IMR-90 (cell line): Measurements from ENCODE around the gene ACER1. TPM values are rescaled to one million over a fixed set of nuclear protein-coding genes. Genes with fewer than 3 reads are reported as not detected.

Source experiments
- ATAC-seq: fragments of 200-7000 bp; cut with Tn5 transposase; 2 replicates; pipeline ENCODE4 v1.9.1; 2020; ENCODE audit warnings: low read depth, mild to moderate bottlenecking, moderate library complexity
- BruUV-seq: library from RNA; stranded (reverse); fragments of 400-500 nt; replicated peaks from 2 replicates; lab custom pipeline; 2021; lab: Mats Ljungman, UMichigan
- CTCF ChIA-PET: fragments of 300-600 bp; formaldehyde crosslinking; extraction: SDS; loops from one replicate; lab custom pipeline; 2021; ENCODE audit warnings: antibody characterized with exemption; lab: Yijun Ruan, JAX
- POLR2A ChIA-PET: fragments of 300-600 bp; sonication (Branson Sonifier 250); formaldehyde crosslinking; loops from one replicate; lab custom pipeline; 2022; ENCODE audit warnings: antibody characterized with exemption; ENCODE audit not compliant: unreplicated experiment; lab: Charles Lee
- DNase-seq: peaks from one replicate; pipeline ENCODE4 v3.0.0; 2013
- H2AFZ ChIP-seq: replicated peaks from 2 replicates; pipeline ENCODE3; 2013; ENCODE audit warnings: low read length, mild to moderate bottlenecking; ENCODE audit not compliant: poor library complexity
- H2AK5ac ChIP-seq: 2 replicates; pipeline ENCODE4 v1.6.1; 2013; ENCODE audit warnings: low read depth, low read length, inconsistent platforms
- H2AK9ac ChIP-seq: replicated peaks from 2 replicates; pipeline ENCODE3; 2013; ENCODE audit warnings: mild to moderate bottlenecking, low read depth, low read length, moderate library complexity; ENCODE audit not compliant: poor library complexity
- H2BK120ac ChIP-seq: 2 replicates; pipeline ENCODE4 v1.6.1; 2013; ENCODE audit warnings: low read depth, low read length, inconsistent platforms
- H2BK15ac ChIP-seq: 3 replicates; pipeline ENCODE4 v1.6.1; 2013; ENCODE audit warnings: low read depth, low read length, inconsistent platforms
- H2BK20ac ChIP-seq: 2 replicates; pipeline ENCODE4 v1.6.1; 2013; ENCODE audit warnings: low read depth, mild to moderate bottlenecking, inconsistent platforms, low read length, moderate library complexity
- H2BK5ac ChIP-seq: 2 replicates; pipeline ENCODE4 v1.6.1; 2013; ENCODE audit warnings: mild to moderate bottlenecking, low read depth, low read length, inconsistent platforms; ENCODE audit not compliant: poor library complexity, severe bottlenecking
- H3K14ac ChIP-seq: replicated peaks from 2 replicates; pipeline ENCODE4 v1.6.1; 2013; ENCODE audit warnings: low read depth, low read length, inconsistent platforms
- H3K18ac ChIP-seq: 2 replicates; pipeline ENCODE4 v1.6.1; 2013; ENCODE audit warnings: low read depth, low read length, control low read depth
- H3K23ac ChIP-seq: 2 replicates; pipeline ENCODE4 v1.6.1; 2013; ENCODE audit warnings: low read depth, low read length, inconsistent platforms
- H3K27ac ChIP-seq: 2 replicates; pipeline ENCODE4 v1.5.1; 2013; ENCODE audit warnings: mild to moderate bottlenecking, control low read depth, low read length; ENCODE audit not compliant: insufficient read depth
- H3K27me3 ChIP-seq: 2 replicates; pipeline ENCODE4 v1.6.1; 2013; ENCODE audit warnings: low read length; ENCODE audit not compliant: control insufficient read depth, insufficient read depth
- H3K36me3 ChIP-seq: 2 replicates; pipeline ENCODE4 v1.6.1; 2013; ENCODE audit warnings: low read length, mixed read lengths; ENCODE audit not compliant: control insufficient read depth, insufficient read depth
- H3K4ac ChIP-seq: 2 replicates; pipeline ENCODE4 v1.6.1; 2013; ENCODE audit warnings: low read depth, low read length, inconsistent platforms
- H3K4me1 ChIP-seq: 2 replicates; pipeline ENCODE4 v1.6.1; 2013; ENCODE audit warnings: low read length, mixed read lengths; ENCODE audit not compliant: control insufficient read depth, insufficient read depth
- H3K4me2 ChIP-seq: 2 replicates; pipeline ENCODE4 v1.6.1; 2013; ENCODE audit warnings: low read depth, mild to moderate bottlenecking, control low read depth, low read length, moderate library complexity
- H3K4me3 ChIP-seq: 2 replicates; pipeline ENCODE4 v1.5.1; 2013; ENCODE audit warnings: low read depth, mild to moderate bottlenecking, control low read depth, low read length, moderate library complexity; ENCODE audit not compliant: insufficient read depth
- H3K56ac ChIP-seq: 2 replicates; pipeline ENCODE4 v1.6.1; 2013; ENCODE audit warnings: low read length, inconsistent platforms; ENCODE audit not compliant: insufficient read depth; ENCODE audit errors: extremely low read depth
- H3K79me1 ChIP-seq, 2 experiments: 2 replicates each; pipeline ENCODE4 v1.6.1; 2013; ENCODE audit warnings: low read length in 2 of 2, inconsistent platforms in 1 of 2, low read depth in 1 of 2
- H3K9ac ChIP-seq: 2 replicates; pipeline ENCODE4 v1.6.1; 2013; ENCODE audit warnings: low read depth, low read length, control low read depth
- H3K9me1 ChIP-seq: 2 replicates; pipeline ENCODE4 v1.6.1; 2013; ENCODE audit warnings: low read length, inconsistent platforms; ENCODE audit not compliant: insufficient read depth
- H3K9me3 ChIP-seq: 2 replicates; pipeline ENCODE4 v1.6.1; 2013; ENCODE audit warnings: low read length; ENCODE audit not compliant: control insufficient read depth, insufficient read depth
- H4K20me1 ChIP-seq: 2 replicates; pipeline ENCODE4 v1.6.1; 2013; ENCODE audit warnings: low read length, inconsistent platforms; ENCODE audit not compliant: insufficient read depth
- H4K5ac ChIP-seq: 2 replicates; pipeline ENCODE4 v1.6.1; 2013; ENCODE audit warnings: mild to moderate bottlenecking, low read depth, low read length, control low read depth
- H4K8ac ChIP-seq, 2 experiments: 2 replicates each; pipeline ENCODE4 v1.6.1; 2013; ENCODE audit warnings: low read depth in 2 of 2, low read length in 2 of 2, control low read depth in 1 of 2, inconsistent platforms in 1 of 2
- H4K91ac ChIP-seq: 2 replicates; pipeline ENCODE4 v1.6.1; 2013; ENCODE audit warnings: low read depth, low read length, inconsistent platforms; ENCODE audit not compliant: insufficient read depth
- BHLHE40 ChIP-seq: fragments of 150-350 bp; IDR thresholded peaks from 2 replicates; pipeline ENCODE4 v1.6.1; 2016; ENCODE audit warnings: mild to moderate bottlenecking, low read depth, low read length
- CHD1 ChIP-seq: IDR thresholded peaks from 2 replicates; pipeline ENCODE4 v1.6.1; 2012; ENCODE audit warnings: low read depth, low read length, improper control_type of control experiment
- ELK1 ChIP-seq: fragments of 150-350 bp; IDR thresholded peaks from 2 replicates; pipeline ENCODE4 v1.6.1; 2016; ENCODE audit warnings: low read depth, mild to moderate bottlenecking, low read length, moderate library complexity, borderline replicate concordance
- FOS ChIP-seq: fragments of 150-350 bp; IDR thresholded peaks from 2 replicates; pipeline ENCODE4 v1.6.1; 2016; ENCODE audit warnings: low read depth, low read length
- MAFK ChIP-seq: IDR thresholded peaks from 2 replicates; pipeline ENCODE4 v1.6.1; 2012; ENCODE audit warnings: low read depth, low read length, improper control_type of control experiment
- MAZ ChIP-seq: IDR thresholded peaks from 2 replicates; pipeline ENCODE4 v1.6.1; 2012; ENCODE audit warnings: low read depth, mild to moderate bottlenecking, low read length, improper control_type of control experiment, moderate library complexity, borderline replicate concordance
- NFE2L2 ChIP-seq: fragments of 150-350 bp; IDR thresholded peaks from 2 replicates; pipeline ENCODE4 v1.6.1; 2016; ENCODE audit warnings: low read depth, mild to moderate bottlenecking, low read length
- POLR2A ChIP-seq: IDR thresholded peaks from 2 replicates; pipeline ENCODE4 v1.6.1; 2012; ENCODE audit warnings: mild to moderate bottlenecking, low read depth, low read length
- RAD21 ChIP-seq: IDR thresholded peaks from 2 replicates; pipeline ENCODE4 v1.6.1; 2012; ENCODE audit warnings: low read length, improper control_type of control experiment
- RCOR1 ChIP-seq: IDR thresholded peaks from 2 replicates; pipeline ENCODE4 v1.6.1; 2012; ENCODE audit warnings: mild to moderate bottlenecking, low read length, improper control_type of control experiment; ENCODE audit not compliant: insufficient replicate concordance
- SMC3 ChIP-seq: fragments of 150-350 bp; IDR thresholded peaks from 2 replicates; pipeline ENCODE4 v1.6.1; 2016; ENCODE audit warnings: low read depth, mild to moderate bottlenecking, antibody characterized with exemption, low read length, moderate library complexity
- USF2 ChIP-seq: fragments of 150-350 bp; IDR thresholded peaks from 2 replicates; pipeline ENCODE4 v1.6.1; 2017; ENCODE audit warnings: mild to moderate bottlenecking, antibody characterized with exemption, low read length, low read depth
- WGBS, 2 experiments: methylation state at CpG; one replicate each; pipeline versions ENCODE4 v1.1.5 to v1.1.7; 2013; ENCODE audit warnings: missing lambda C conversion rate in 2 of 2; ENCODE audit not compliant: insufficient read length in 1 of 2; ENCODE audit errors: extremely low coverage in 2 of 2; 5-methylcytosine and 5-hydroxymethylcytosine counted together
- dilution Hi-C: fragments of 300-500 bp; cut with HindIII; formaldehyde crosslinking; loops from one replicate; pipeline ENCODE4 v1.14.3; 2018; ENCODE audit warnings: low sequenced_read_pairs; ENCODE audit not compliant: unreplicated experiment
- in situ Hi-C: fragments of 300-500 bp; cut with MboI; formaldehyde crosslinking; loops from 3 replicates; pipeline ENCODE4 v1.14.3; 2019; ENCODE audit warnings: low sequenced_read_pairs, inconsistent platforms, mixed read lengths
- intact Hi-C: fragments of 100-400 bp; cut with micrococcal nuclease; formaldehyde crosslinking; loops from 2 replicates; pipeline ENCODE4 v1.10.0; 2022
- polyA plus RNA-seq, 3 experiments: library from polyadenylated mRNA; depleted of rRNA; stranded (reverse); fragments of >200 nt; gene quantifications; 2 replicates each; pipeline ENCODE4 v1.2.3, GENCODE V29; 2012; ENCODE audit warnings: low replicate concordance in 1 of 3
- total RNA-seq: library from RNA; depleted of rRNA; stranded (reverse); fragments of >200 nt; gene quantifications from 2 replicates; pipeline ENCODE4 v1.2.3, GENCODE V29; 2012

The ACER1 gene
- total and polyA plus RNA-seq, 2 of the 4 experiments (the other 2 are of a cell fraction) = not detected

- TF ChIP-seq MAZ (no peak), FOS (no peak)
These were observed 54.4 kb downstream of the ACER1 start (continued) for GRCh38 chr19:6278740-6279619.

- peaks cover 57% of the 10 kb centered on the region for H4K20me1 ChIP-seq
- H3K9me3 ChIP-seq = no peaks in the 10 kb centered on the region
- H4K91ac ChIP-seq = no peak overlapping the region
- 0 out of 2 replicates have a peak overlapping the region, but pooled peaks have one; percentile 90 for H3K23ac ChIP-seq
- H2BK20ac ChIP-seq = no peak overlapping the region
- POLR2A ChIA-PET = no interaction called here
- H3K4ac ChIP-seq = peak overlapping the region; percentile 52; the same call in 1 of the 2 replicates
- 40% methylated on average over 3 of the region's 9 CpGs; no CpG with 5 or more reads in 1 of the 2 experiments for WGBS, 2 experiments
- intact Hi-C loops = no loop called here
- no peak for ATAC-seq
- no peak overlapping the region for H3K56ac ChIP-seq
- H3K36me3 ChIP-seq = peaks cover 3% of the 10 kb centered on the region; the same call in 1 of the 2 replicates
- no peak overlapping the region for H2BK5ac ChIP-seq
- H4K5ac ChIP-seq = no peak overlapping the region
- H3K27ac ChIP-seq = no peak overlapping the region
- in situ Hi-C loops = loop anchor here (10.0 kb wide), 1 partner anchor 53 kb away; no protein-coding TSS in a partner anchor
- DNase-seq = no peak
- H3K4me3 ChIP-seq = peak overlapping the region; percentile 76; the same call in 1 of the 2 replicates
- no peak overlapping the region for H2BK120ac ChIP-seq
- H3K14ac ChIP-seq = peak overlapping the region; percentile 88; the same call in 1 of the 2 replicates
- no peak overlapping the region for H2AFZ ChIP-seq
- H3K79me1 ChIP-seq = peaks cover 24 to 58% of the 10 kb centered on the region in 2 experiments
- H3K4me1 ChIP-seq = peaks cover 39% of the 10 kb centered on the region
- dilution Hi-C loops = no loop called here
- no peak overlapping the region for H4K8ac ChIP-seq
- H3K4me2 ChIP-seq = peak overlapping the region; percentile 79
- H3K9me1 ChIP-seq = peaks cover 35% of the 10 kb centered on the region
- no peak overlapping the region for H2BK15ac ChIP-seq
- CTCF ChIA-PET = no interaction called here
- H3K18ac ChIP-seq = no peak overlapping the region
- peak overlapping the region; percentile 9 for H2AK5ac ChIP-seq
- no TSS peak for BruUV-seq
- H2AK9ac ChIP-seq = no peak overlapping the region
- no peaks in the 10 kb centered on the region for H3K27me3 ChIP-seq
- no peak overlapping the region for H3K9ac ChIP-seq
- TF ChIP-seq RAD21 = no peak
- no peak for TF ChIP-seq NFE2L2
- TF ChIP-seq MAZ = no peak
- no peak for TF ChIP-seq SMC3
- no peak for TF ChIP-seq RCOR1
- no peak for TF ChIP-seq BHLHE40
- no peak for TF ChIP-seq MAFK
- no peak for TF ChIP-seq ELK1
- TF ChIP-seq CHD1 = no peak
- no peak for TF ChIP-seq POLR2A
- TF ChIP-seq FOS = no peak
- TF ChIP-seq USF2 = no peak
These were observed 55.4 kb downstream of the ACER1 start for GRCh38 chr19:6278051-6278450.
